Ishikawa (cell line): ENCODE data around the gene KIF3A.

ENCODE experiments used
- CEBPB ChIP-seq: IDR thresholded peaks from 2 replicates; pipeline ENCODE4 v1.6.1; 2012
- CREB1 ChIP-seq: IDR thresholded peaks from 2 replicates; pipeline ENCODE4 v1.6.1; 2012; ENCODE audit warnings: low read depth
- EGR1 ChIP-seq: IDR thresholded peaks from 2 replicates; pipeline ENCODE4 v1.6.1; 2012
- EP300 ChIP-seq: IDR thresholded peaks from 2 replicates; pipeline ENCODE4 v1.6.1; 2012; ENCODE audit warnings: borderline replicate concordance
- FOXM1 ChIP-seq: IDR thresholded peaks from 2 replicates; pipeline ENCODE4 v1.6.1; 2012; ENCODE audit warnings: low read depth, borderline replicate concordance
- NFIC ChIP-seq: IDR thresholded peaks from 2 replicates; pipeline ENCODE4 v1.6.1; 2012
- TAF1 ChIP-seq: IDR thresholded peaks from 2 replicates; pipeline ENCODE4 v1.6.1; 2012; ENCODE audit warnings: low read depth, mild to moderate bottlenecking
- TCF12 ChIP-seq: IDR thresholded peaks from 2 replicates; pipeline ENCODE4 v1.6.1; 2012; ENCODE audit warnings: low read depth
- TEAD4 ChIP-seq: IDR thresholded peaks from 2 replicates; pipeline ENCODE4 v1.6.1; 2012
- YY1 ChIP-seq: IDR thresholded peaks from 2 replicates; pipeline ENCODE4 v1.6.1; 2012; ENCODE audit warnings: low read depth
- ZBTB7A ChIP-seq: IDR thresholded peaks from 2 replicates; pipeline ENCODE4 v1.6.1; 2012; ENCODE audit warnings: low read depth
- TF ChIP-seq, protein P1 (sequence below): IDR thresholded peaks from 2 replicates; pipeline ENCODE4 v1.6.1; 2012
- TF ChIP-seq, protein P2 (sequence below): IDR thresholded peaks from 2 replicates; pipeline ENCODE4 v1.6.1; 2012; ENCODE audit warnings: low read depth, mild to moderate bottlenecking

DNA sequence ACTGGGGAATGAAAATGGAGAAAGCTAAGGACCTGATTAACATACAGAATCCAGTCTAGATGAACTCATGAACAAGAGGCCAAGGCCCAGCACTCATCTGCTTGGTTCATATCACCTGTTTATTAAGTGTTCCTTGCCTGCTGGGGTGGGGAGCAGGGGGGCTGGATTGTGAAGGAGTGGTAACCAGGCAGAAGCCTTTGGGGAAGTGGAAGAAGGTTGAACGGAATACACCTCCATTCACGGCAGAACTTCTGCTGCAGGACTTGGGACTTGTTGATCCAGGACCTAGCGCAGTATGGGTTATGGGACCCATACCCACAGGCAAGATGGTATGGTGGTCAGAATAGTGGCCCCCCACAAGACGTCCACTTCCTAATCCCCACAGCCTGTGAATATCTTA is 48.5 kb upstream of the KIF3A start:
- TF ChIP-seq TAF1 (no peak), EGR1 (no peak), EP300 (no peak), CREB1 (no peak), TEAD4 (no peak), YY1 (no peak), NFIC (no peak), FOXM1 (no peak), TCF12 (no peak), CEBPB (no peak), ZBTB7A (no peak)
- TF ChIP-seq, protein P1, sequence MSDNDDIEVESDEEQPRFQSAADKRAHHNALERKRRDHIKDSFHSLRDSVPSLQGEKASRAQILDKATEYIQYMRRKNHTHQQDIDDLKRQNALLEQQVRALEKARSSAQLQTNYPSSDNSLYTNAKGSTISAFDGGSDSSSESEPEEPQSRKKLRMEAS = no peak
- TF ChIP-seq, protein P2, sequence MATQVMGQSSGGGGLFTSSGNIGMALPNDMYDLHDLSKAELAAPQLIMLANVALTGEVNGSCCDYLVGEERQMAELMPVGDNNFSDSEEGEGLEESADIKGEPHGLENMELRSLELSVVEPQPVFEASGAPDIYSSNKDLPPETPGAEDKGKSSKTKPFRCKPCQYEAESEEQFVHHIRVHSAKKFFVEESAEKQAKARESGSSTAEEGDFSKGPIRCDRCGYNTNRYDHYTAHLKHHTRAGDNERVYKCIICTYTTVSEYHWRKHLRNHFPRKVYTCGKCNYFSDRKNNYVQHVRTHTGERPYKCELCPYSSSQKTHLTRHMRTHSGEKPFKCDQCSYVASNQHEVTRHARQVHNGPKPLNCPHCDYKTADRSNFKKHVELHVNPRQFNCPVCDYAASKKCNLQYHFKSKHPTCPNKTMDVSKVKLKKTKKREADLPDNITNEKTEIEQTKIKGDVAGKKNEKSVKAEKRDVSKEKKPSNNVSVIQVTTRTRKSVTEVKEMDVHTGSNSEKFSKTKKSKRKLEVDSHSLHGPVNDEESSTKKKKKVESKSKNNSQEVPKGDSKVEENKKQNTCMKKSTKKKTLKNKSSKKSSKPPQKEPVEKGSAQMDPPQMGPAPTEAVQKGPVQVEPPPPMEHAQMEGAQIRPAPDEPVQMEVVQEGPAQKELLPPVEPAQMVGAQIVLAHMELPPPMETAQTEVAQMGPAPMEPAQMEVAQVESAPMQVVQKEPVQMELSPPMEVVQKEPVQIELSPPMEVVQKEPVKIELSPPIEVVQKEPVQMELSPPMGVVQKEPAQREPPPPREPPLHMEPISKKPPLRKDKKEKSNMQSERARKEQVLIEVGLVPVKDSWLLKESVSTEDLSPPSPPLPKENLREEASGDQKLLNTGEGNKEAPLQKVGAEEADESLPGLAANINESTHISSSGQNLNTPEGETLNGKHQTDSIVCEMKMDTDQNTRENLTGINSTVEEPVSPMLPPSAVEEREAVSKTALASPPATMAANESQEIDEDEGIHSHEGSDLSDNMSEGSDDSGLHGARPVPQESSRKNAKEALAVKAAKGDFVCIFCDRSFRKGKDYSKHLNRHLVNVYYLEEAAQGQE = no peak
